Fibroblast of lung (primary cell): ENCODE measurements around the gene USP32.

Source experiments
- EZH2 ChIP-seq: IDR thresholded peaks from 2 replicates; pipeline ENCODE4 v1.5.1; 2012; ENCODE audit warnings: low read length, control low read depth, mild to moderate bottlenecking; ENCODE audit errors: missing control alignments
- TF ChIP-seq, protein P1 (sequence below), 2 donors: IDR thresholded peaks in 1 of 2; conservative IDR thresholded peaks in 1 of 2; 1 replicate in 1 of 2; 2 replicates in 1 of 2; pipeline ENCODE4 v1.5.1; 2011 to 2012; ENCODE audit warnings: low read length in 2 of 2, control low read depth in 1 of 2, inconsistent platforms in 1 of 2, low read depth in 1 of 2, mild to moderate bottlenecking in 1 of 2

GRCh38 chr17:60363700-60364405 is 28.1 kb downstream of the USP32 start:
- TF ChIP-seq, protein P1, sequence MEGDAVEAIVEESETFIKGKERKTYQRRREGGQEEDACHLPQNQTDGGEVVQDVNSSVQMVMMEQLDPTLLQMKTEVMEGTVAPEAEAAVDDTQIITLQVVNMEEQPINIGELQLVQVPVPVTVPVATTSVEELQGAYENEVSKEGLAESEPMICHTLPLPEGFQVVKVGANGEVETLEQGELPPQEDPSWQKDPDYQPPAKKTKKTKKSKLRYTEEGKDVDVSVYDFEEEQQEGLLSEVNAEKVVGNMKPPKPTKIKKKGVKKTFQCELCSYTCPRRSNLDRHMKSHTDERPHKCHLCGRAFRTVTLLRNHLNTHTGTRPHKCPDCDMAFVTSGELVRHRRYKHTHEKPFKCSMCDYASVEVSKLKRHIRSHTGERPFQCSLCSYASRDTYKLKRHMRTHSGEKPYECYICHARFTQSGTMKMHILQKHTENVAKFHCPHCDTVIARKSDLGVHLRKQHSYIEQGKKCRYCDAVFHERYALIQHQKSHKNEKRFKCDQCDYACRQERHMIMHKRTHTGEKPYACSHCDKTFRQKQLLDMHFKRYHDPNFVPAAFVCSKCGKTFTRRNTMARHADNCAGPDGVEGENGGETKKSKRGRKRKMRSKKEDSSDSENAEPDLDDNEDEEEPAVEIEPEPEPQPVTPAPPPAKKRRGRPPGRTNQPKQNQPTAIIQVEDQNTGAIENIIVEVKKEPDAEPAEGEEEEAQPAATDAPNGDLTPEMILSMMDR (conservative IDR thresholded peaks at IDR 0.05 in 1 of 2, IDR thresholded peaks at IDR 0.05 in 1 of 2; ENCODE audit: low read depth in 1 of 2, low read length in 2 of 2): no peak
- no peak for TF ChIP-seq EZH2
